ENCODE measurements around the gene APOL1.
"Not testable (repeated sequence)": the region's sequence is repeated elsewhere in the genome, so short reads cannot be mapped to it uniquely, and the experiment has no call there.

Gene APOL1

DNA sequence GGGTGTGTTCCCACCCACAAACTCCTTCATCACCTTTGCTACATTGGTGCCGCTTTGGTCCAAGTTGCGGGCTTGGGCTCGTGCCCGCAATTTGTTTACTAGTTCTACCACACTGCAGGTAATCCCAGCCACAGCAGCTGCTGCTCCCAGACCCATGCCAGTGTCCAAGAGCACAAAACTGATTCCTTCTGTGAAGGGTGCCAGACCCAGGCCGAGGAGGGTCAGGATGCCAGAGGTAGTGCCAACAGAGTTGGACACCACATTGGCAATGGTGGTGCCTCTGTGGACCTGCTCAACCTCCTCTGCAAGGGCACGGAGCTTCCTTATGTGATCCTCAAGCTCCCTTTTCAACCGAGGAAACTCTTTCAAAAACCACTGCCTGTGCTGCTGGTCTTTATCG is 25.1 kb upstream of the APOL1 start:
- no peak overlapping the region for H3K27ac ChIP-seq

DNA sequence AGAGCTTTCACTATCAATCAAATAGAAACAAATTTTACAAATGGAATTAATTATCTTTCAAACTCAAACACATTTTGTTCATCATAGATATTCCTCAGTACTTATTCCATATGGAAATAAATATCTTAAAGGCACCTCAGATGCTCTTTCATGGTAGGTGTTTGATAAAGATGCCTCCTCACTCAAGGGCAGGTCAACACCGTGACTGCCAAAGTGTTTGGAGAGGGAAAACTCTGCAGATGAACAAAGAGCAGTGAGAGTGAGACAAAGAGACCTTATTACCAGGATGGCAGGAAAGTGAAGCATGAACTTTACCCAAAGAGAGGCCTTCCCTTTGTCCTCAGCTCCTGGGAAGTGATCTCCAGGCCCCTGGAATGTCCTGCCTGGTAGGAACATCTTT is 24.6 kb upstream of the APOL1 start:
- not testable (repeated sequence) for H3K27ac ChIP-seq

More for the DNA sequence above, 25.1 kb upstream of the APOL1 start:
- TF ChIP-seq, protein P1, sequence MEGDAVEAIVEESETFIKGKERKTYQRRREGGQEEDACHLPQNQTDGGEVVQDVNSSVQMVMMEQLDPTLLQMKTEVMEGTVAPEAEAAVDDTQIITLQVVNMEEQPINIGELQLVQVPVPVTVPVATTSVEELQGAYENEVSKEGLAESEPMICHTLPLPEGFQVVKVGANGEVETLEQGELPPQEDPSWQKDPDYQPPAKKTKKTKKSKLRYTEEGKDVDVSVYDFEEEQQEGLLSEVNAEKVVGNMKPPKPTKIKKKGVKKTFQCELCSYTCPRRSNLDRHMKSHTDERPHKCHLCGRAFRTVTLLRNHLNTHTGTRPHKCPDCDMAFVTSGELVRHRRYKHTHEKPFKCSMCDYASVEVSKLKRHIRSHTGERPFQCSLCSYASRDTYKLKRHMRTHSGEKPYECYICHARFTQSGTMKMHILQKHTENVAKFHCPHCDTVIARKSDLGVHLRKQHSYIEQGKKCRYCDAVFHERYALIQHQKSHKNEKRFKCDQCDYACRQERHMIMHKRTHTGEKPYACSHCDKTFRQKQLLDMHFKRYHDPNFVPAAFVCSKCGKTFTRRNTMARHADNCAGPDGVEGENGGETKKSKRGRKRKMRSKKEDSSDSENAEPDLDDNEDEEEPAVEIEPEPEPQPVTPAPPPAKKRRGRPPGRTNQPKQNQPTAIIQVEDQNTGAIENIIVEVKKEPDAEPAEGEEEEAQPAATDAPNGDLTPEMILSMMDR (conservative IDR thresholded peaks at IDR 0.05) = no peak

DNA sequence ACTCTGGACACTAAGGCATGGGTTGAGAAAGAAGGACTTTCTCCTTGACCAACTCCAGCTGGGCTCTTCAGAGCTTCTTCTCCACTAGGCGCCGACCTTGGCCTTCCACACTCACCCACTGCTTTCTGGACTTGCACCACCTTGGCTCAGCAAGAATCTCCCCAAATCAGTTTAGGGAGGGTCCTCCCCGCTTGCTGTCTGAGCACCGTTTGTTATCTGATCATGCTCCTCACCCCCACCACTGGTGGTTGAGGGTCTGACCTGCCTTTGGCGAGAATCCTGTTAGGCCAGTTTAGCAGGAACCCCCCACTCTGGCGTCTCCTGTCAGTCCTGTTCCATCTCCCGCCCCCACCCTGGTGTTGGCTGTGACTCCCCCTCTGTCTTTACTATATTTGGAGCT is 24.0 kb upstream of the APOL1 start:
- H3K27ac ChIP-seq = no peak overlapping the region
- TF ChIP-seq, protein P1 (conservative IDR thresholded peaks at IDR 0.05) = no peak

DNA sequence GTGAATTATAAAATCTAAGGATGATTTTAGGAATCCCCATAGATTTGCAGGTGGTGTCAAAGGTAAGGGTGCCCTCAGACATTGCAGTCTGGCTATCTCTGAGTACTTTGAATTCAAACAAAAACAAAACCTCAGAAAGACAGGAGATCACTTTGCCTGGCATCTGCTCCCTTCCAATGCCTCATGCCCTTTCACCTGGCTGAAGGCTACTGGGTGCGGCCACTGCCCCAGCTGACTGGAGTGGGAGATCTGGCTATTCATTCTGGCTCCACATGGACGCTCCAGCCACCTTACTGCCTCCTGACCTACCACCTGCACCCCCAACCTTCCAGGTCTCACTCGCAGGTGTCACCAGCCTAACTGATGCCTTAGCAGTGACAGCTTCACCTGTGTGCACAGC is 23.3 kb upstream of the APOL1 start:
- H3K27ac ChIP-seq = not testable (repeated sequence)

DNA sequence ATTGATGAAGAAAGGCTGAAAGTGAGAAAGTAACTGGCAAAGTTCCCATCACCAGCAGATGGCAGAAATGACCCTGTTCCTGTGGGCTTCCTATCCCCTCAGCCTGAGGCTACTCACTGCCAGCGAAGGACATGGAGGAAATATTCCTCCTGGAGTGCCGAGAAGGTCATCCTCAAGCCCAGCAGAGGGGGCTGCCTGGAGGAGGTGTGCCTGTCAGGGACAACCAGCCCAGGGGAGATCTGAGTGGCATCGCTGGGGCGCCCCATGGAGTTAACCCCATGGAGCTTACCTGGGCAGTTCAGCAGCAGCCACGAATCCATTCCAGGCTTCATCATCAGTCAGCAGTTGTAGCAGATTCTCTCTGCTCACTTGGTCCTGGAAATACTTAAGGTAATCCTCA is 21.9 kb upstream of the APOL1 start:
- not testable (repeated sequence) for H3K27ac ChIP-seq

DNA sequence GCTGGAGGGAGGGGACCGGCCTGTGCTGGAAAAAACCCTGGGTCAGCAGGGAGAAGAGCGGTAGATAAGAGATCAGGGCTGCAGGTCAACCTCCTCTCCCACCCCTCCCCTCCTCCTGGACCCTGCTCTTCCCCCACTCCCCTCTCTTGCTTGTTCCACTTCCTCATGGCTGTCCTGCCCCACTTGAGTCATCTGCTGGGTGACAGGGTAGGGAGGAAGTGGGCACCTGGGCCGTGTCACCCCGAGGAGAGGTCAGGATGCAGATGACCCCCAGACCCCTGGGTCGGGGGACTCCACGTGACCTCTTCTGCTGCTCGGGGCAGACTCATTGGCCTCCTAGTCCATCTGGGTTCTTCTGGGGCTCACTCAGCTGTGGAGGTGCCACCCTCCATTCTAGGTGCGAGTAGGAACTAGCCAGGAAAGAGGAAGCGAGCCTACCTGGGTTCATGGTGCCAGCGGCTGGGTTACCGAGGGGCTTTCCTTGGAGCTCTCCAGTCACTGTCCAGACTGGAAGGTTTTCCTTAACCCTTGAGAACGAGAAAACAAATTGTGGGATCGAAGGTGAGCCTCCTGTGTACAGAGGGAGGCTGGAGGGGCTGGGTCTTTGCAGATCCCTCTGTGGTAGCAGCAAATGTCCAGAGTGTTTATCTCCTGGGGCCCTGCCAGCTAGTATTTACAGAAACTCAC is 20.1 kb upstream of the APOL1 start:
- TF ChIP-seq, protein P1 (conservative IDR thresholded peaks at IDR 0.05) = no peak
- H3K27ac ChIP-seq = peak overlapping the region; percentile 38; the same call in 1 of the 2 replicates

DNA sequence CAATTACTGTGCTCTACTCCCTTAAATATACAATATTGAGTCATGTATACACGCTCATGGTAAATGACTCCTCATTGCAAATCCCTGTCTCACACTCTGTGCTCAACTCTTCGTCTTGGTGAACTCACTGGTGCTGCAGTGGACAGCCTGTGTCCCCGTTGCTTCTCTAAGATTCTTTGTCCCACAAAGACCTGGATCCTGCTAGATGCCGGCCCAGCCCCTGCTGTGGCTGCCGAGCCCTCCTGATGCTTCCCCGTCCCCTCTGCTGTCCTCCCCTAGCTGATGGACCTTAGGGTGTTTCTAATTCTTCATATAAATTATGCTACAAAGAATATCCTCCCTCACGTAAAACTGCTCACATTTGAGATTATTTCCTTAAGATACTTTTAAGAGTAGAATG is 19.1 kb upstream of the APOL1 start:
- TF ChIP-seq, protein P1 (conservative IDR thresholded peaks at IDR 0.05) = no peak
- H3K27ac ChIP-seq = peak overlapping the region; percentile 38; the same call in 1 of the 2 replicates

DNA sequence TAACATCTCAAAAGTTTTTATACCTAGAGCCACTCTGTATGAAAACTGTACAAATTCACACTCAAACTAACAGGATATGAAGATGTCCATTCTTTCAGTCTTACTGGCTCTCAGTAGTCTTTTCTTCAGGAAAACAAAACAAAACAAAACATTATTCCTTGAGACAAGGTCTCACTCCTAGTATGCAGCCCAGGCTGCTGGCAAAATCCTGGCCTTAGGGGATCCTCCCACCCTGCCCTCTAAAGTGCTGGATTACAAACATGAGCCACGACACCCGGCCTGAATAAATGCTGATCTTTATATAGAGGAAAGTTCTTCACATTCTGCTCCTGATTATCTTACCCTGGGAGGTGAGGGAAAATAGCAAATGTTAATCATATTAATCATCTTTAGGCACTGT is 18.7 kb upstream of the APOL1 start:
- TF ChIP-seq, protein P1 (conservative IDR thresholded peaks at IDR 0.05) = no peak

DNA sequence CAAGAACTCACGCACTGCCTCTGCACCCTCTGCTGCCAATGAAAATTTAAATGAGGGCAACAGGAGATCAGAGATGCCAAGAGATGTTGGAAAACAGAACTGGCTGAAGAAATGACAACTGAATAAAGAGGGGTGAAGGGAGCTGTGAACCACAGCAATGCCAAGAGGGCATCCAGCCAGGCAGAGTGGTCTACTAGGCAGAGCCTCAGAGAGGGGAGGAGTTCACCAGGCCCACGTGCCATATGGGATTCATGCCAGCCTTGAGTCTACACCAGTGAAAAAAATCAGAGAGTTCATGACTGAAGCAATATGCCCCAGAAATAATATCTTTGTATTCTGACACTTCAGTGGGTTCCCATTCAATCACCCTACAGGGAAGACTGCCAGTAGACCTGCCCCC is 18.0 kb upstream of the APOL1 start:
- H3K27ac ChIP-seq = no peak overlapping the region
- TF ChIP-seq, protein P1 (conservative IDR thresholded peaks at IDR 0.05) = no peak

More for the DNA sequence above, 18.7 kb upstream of the APOL1 start:
- no peak overlapping the region for H3K27ac ChIP-seq

Measured in VCaP (cell line).